Calu3 (cell line): ENCODE measurements around the gene OR10H3. TPM values are rescaled to one million over a fixed set of nuclear protein-coding genes. Genes with fewer than 3 reads are reported as not detected.

Experiments
- BruUV-seq: library from RNA; stranded (reverse); fragments of 400-500 nt; replicated peaks from 2 replicates; lab custom pipeline; 2021; lab: Mats Ljungman, UMichigan
- CTCF ChIA-PET: fragments of 300-600 bp; sonication (Branson Sonifier 250); formaldehyde crosslinking; loops from one replicate; lab custom pipeline; 2022; ENCODE audit warnings: antibody characterized with exemption; lab: Charles Lee
- DNase-seq: peaks from one replicate; pipeline ENCODE4 v3.0.0; 2022
- H3K27ac Mint-ChIP-seq: one replicate; pipeline ENCODE4 v1.8.0; 2022; ENCODE audit warnings: mixed read lengths; ENCODE audit not compliant: unreplicated experiment
- H3K27me3 Mint-ChIP-seq: one replicate; pipeline ENCODE4 v1.8.0; 2022; ENCODE audit warnings: mixed read lengths; ENCODE audit not compliant: unreplicated experiment
- H3K36me3 Mint-ChIP-seq: one replicate; pipeline ENCODE4 v1.8.0; 2022; ENCODE audit warnings: mild to moderate bottlenecking, moderate library complexity, mixed read lengths; ENCODE audit not compliant: insufficient read depth, unreplicated experiment
- H3K4me1 Mint-ChIP-seq: one replicate; pipeline ENCODE4 v1.8.0; 2022; ENCODE audit warnings: mild to moderate bottlenecking, low read depth, mixed read lengths; ENCODE audit not compliant: unreplicated experiment
- H3K4me3 Mint-ChIP-seq: one replicate; pipeline ENCODE4 v1.8.0; 2022; ENCODE audit warnings: mild to moderate bottlenecking, low read depth, moderate library complexity, mixed read lengths; ENCODE audit not compliant: unreplicated experiment
- H3K9me3 Mint-ChIP-seq: one replicate; pipeline ENCODE4 v1.8.0; 2022; ENCODE audit warnings: low read depth, mixed read lengths; ENCODE audit not compliant: unreplicated experiment
- intact Hi-C: fragments of 100-400 bp; cut with micrococcal nuclease; formaldehyde crosslinking; loops from one replicate; pipeline ENCODE4 v1.10.0; 2022; ENCODE audit not compliant: unreplicated experiment
- total RNA-seq: library from RNA; stranded (reverse); gene quantifications from 2 replicates; pipeline ENCODE4 v1.2.3, GENCODE V29; 2022
- TF ChIP-seq, protein P1 (sequence below): fragments of 200-600 bp; IDR thresholded peaks from one replicate; pipeline ENCODE4 v1.8.0; 2022; ENCODE audit warnings: antibody characterized with exemption; ENCODE audit not compliant: unreplicated experiment

Gene OR10H3
- total RNA-seq, 1 experiment from 2014 or later, result not detected

DNA sequence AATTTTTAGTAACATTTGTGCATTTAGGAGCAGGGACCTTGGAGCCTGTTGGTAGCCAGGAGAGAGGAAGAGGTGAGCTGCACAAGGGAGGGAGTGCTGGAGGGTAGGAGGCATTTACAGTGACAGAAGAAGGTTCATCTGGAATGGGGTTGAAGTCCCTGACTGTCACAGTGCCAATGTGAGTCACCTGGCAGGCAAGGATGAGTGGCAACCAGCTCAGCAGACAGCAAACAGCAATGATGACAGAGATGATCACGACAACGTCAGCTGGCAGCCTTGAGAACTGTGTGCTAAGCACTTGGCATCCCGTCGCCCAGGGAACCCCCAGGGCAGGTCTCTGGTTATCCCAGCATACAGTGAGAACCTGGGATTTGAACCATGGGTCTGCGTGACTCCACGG, 52.3 kb downstream of the OR10H3 start:
- H3K4me1 Mint-ChIP-seq, result no peaks in the 10 kb centered on the region
- DNase-seq, result no peak
- no peak overlapping the region for H3K4me3 Mint-ChIP-seq
- TF ChIP-seq, protein P1, sequence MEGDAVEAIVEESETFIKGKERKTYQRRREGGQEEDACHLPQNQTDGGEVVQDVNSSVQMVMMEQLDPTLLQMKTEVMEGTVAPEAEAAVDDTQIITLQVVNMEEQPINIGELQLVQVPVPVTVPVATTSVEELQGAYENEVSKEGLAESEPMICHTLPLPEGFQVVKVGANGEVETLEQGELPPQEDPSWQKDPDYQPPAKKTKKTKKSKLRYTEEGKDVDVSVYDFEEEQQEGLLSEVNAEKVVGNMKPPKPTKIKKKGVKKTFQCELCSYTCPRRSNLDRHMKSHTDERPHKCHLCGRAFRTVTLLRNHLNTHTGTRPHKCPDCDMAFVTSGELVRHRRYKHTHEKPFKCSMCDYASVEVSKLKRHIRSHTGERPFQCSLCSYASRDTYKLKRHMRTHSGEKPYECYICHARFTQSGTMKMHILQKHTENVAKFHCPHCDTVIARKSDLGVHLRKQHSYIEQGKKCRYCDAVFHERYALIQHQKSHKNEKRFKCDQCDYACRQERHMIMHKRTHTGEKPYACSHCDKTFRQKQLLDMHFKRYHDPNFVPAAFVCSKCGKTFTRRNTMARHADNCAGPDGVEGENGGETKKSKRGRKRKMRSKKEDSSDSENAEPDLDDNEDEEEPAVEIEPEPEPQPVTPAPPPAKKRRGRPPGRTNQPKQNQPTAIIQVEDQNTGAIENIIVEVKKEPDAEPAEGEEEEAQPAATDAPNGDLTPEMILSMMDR, result no peak
- intact Hi-C loops, result no loop called here
- H3K27me3 Mint-ChIP-seq, result peaks cover 40% of the 10 kb centered on the region
- peaks cover 5% of the 10 kb centered on the region for H3K9me3 Mint-ChIP-seq
- no peak overlapping the region for H3K27ac Mint-ChIP-seq
- CTCF ChIA-PET, result no interaction called here
- H3K36me3 Mint-ChIP-seq, result no peaks in the 10 kb centered on the region
- no TSS peak for BruUV-seq

Other genes with a start within 250 kb of the OR10H3 start
- gene CYP4F22, start 229.5 kb upstream of the OR10H3 start, total RNA-seq, result not detected in 2 replicates
- not detected in 2 replicates for gene CYP4F8, start 122.8 kb upstream of the OR10H3 start, total RNA-seq
- gene CYP4F3, start 97.1 kb upstream of the OR10H3 start, total RNA-seq, result 6.9 and 16.7 TPM in 2 replicates
- gene CYP4F12, start 64.9 kb upstream of the OR10H3 start, total RNA-seq, result 3.8 and 8.8 TPM in 2 replicates
- not detected in 2 replicates for gene OR10H2, start 10.0 kb upstream of the OR10H3 start, total RNA-seq
- gene OR10H5, start 49.7 kb downstream of the OR10H3 start, total RNA-seq, result not detected in 2 replicates
- 4.4 and 4.9 TPM in 2 replicates for gene OR10H1, start 77.7 kb downstream of the OR10H3 start, total RNA-seq
- 0.22 TPM in 1 of 2 replicates, not detected in the other for gene CYP4F2, start 160.1 kb downstream of the OR10H3 start, total RNA-seq
- 2.6 and 7.2 TPM in 2 replicates for gene CYP4F11, start 196.5 kb downstream of the OR10H3 start, total RNA-seq
- not detected in 2 replicates for gene OR10H4, start 211.0 kb downstream of the OR10H3 start, total RNA-seq